Measurements from ENCODE around the gene PATZ1.
"Not testable (repeated sequence)": the region's sequence is repeated elsewhere in the genome, so short reads cannot be mapped to it uniquely, and the experiment has no call there.

The PATZ1 gene

GRCh38 chr22:31342389-31343140, 3.6 kb downstream of the PATZ1 start:
- no peak for DNase-seq

- no peak for DNase-seq
Observed at GRCh38 chr22:31341386-31342088, 4.6 kb downstream of the PATZ1 start.

GRCh38 chr22:31340765-31341247, 5.3 kb downstream of the PATZ1 start:
- peak in 1 of 3 donors; percentile 28 for DNase-seq

- no peak for DNase-seq
Observed at GRCh38 chr22:31340360-31340759, 5.8 kb downstream of the PATZ1 start.

GRCh38 chr22:31339148-31339832, 6.9 kb downstream of the PATZ1 start:
- DNase-seq: no peak

GRCh38 chr22:31337178-31337577, 9.0 kb downstream of the PATZ1 start:
- DNase-seq: no peak

GRCh38 chr22:31334329-31334728, 11.8 kb downstream of the PATZ1 start:
- DNase-seq: no peak

GRCh38 chr22:31333641-31334040, 12.5 kb downstream of the PATZ1 start:
- no peak for DNase-seq

- DNase-seq: no peak
Observed at GRCh38 chr22:31332886-31333285, 13.3 kb downstream of the PATZ1 start.

GRCh38 chr22:31332010-31332409, 14.1 kb downstream of the PATZ1 start:
- no peak for DNase-seq

- DNase-seq: no peak
Observed at GRCh38 chr22:31329453-31330215, 16.5 kb downstream of the PATZ1 start.

GRCh38 chr22:31329029-31329428, 17.1 kb downstream of the PATZ1 start:
- DNase-seq: no peak

- DNase-seq: no peak
Observed at GRCh38 chr22:31328544-31328960, 17.6 kb downstream of the PATZ1 start.

- no peak for DNase-seq
Observed at GRCh38 chr22:31327806-31328543, 18.2 kb downstream of the PATZ1 start.

GRCh38 chr22:31326877-31327276, 19.3 kb downstream of the PATZ1 start:
- DNase-seq: no peak

GRCh38 chr22:31323578-31324550, 22.3 kb downstream of the PATZ1 start:
- DNase-seq: no peak

GRCh38 chr22:31321421-31321820, 24.7 kb downstream of the PATZ1 start:
- DNase-seq: no peak

GRCh38 chr22:31314220-31314619, 31.9 kb downstream of the PATZ1 start:
- not testable (repeated sequence) for DNase-seq

GRCh38 chr22:31313366-31314147, 32.6 kb downstream of the PATZ1 start:
- peak; percentile 67 to 77 (median 72) for DNase-seq

GRCh38 chr22:31308181-31308580, 38.0 kb downstream of the PATZ1 start:
- DNase-seq: no peak

Measured in suppressor macrophage treated with lipopolysaccharide for 1 hour (primary cell).